Measurements from ENCODE around the gene NEU4.

GRCh38 chr2:241814643-241815476 is 5.9 kb downstream of the NEU4 start:
- no peak for TF ChIP-seq CTCF (IDR thresholded peaks at IDR 0.05 in 8 of 11, conservative IDR thresholded peaks at IDR 0.05 in 3 of 11)
- TF ChIP-seq POLR2AphosphoS5 (IDR thresholded peaks at IDR 0.05): no peak

All from spleen (tissue), 7 donors.